ENCODE results near the gene SLC7A6OS.

- TF ChIP-seq POLR2A (IDR thresholded peaks at IDR 0.05; ENCODE audit: extremely low read depth, insufficient read length) (no peak), CTCF (IDR thresholded peaks at IDR 0.05; ENCODE audit: low read depth, low read length) (no peak), MAX (IDR thresholded peaks at IDR 0.05; ENCODE audit: low read depth, low read length) (no peak)
Measured at GRCh38 chr16:68310437-68310773, 341 bp downstream of the SLC7A6OS start.
